ENCODE measurements around the gene ATP6V1F.

Gene ATP6V1F

DNA sequence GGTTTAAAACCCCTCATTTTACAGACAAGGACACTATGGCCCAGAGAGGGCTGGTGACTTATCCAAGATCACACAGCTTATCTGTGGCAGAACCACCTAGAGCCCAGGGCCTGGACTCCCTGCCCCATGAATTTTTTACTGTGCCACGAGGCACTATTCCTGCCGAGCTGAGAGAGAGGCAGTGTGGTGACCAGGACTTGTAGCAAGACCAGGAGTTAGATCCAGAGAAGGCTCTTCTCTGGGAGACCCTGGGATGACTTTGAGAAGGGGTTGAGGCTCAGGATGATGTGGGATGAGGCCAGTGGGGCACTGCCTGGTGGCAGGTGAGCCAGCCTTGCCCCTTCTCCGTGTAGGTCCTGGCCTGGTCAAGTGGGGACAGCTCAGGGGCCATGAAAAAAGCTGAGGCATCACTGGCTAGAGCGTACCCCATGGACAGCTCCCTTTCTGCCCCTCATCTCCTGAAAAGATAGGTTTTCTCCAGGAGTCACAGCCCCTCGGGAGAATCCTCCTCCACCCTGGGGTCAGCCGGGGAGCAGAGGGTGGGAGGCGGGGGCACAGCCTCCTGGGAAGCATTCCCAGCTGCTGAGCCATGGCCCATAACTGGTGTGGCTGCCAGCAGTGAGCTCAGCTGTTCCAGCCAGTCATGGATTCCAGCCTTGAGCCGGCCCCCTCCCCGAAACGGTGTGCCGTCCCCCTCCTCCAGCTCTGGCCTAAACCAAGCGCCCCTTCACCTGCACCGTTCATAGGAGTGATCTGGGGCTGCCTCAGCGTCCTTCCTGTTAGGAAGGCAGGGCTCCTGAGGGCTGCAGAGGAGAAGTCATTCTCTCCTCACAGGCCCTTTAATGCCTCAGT is 26.6 kb upstream of the ATP6V1F start:
- DNase-seq = no peak

DNA sequence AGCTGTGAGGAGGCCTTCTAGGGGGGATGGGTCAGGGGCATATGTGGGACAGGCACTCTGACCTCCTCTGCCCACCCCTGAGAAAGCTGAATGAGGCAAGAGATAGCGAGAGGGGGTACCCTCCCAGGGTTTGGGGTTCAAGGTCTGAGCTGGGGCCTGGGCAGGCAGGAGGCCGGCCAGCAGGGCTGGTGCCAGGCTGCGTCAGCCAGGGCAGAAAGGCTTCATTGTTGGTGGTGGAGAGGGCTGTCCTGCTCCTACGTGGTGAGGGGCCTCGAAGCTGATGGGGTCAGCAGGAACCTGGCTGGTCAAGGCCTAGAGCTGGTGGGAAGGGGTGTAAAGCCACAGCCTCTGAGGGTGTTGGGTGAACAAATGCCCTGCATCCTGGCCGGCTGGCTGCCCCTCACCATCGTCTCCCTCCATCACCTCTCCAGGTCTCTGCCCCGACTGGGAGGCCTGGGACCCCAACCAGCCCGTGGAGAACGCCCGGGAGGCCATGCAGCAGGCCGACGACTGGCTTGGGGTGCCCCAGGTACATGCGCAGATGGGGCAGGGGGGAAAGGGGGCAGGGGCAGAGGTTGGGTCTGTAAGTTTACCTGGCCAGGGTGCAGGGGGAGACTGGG is 25.8 kb upstream of the ATP6V1F start:
- DNase-seq = no peak

DNA sequence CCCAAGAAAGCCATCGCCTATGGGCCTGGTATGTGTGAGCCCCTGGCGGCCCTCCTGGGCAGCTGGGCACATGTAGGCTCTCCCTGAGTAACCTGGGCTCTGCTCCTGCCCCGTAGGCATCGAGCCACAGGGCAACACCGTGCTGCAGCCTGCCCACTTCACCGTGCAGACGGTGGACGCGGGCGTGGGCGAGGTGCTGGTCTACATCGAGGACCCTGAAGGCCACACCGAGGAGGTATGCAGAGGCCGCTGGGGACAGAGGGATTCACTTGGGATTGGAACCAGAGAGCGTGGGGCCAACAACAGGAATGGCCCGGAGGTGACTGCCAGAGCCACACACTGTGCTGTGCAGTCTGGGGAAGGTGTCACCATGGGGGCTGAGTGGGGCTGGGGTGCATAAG is 25.1 kb upstream of the ATP6V1F start:
- DNase-seq = no peak

DNA sequence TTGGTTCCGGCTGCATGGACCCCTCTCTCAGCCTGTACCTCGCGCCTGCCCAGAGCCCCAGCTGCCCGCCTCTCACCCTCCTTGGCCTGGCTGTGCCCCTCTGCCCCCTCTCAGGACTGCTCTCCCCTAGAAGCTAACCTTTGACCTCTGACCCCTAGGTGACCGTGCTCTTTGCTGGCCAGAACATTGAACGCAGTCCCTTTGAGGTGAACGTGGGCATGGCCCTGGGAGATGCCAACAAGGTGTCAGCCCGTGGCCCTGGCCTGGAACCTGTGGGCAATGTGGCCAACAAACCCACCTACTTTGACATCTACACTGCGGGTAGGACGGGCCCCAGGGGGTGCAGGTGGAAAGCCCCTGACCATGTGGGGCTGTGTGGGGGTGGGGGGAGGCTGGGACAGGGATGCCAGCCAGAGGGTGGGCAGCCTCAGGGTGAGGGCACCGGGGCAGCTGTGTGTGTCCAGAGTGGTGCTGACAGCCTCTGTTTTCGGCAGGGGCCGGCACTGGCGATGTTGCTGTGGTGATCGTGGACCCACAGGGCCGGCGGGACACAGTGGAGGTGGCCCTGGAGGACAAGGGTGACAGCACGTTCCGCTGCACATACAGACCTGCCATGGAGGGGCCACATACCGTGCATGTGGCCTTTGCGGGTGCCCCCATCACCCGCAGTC is 24.4 kb upstream of the ATP6V1F start:
- no peak for DNase-seq

DNA sequence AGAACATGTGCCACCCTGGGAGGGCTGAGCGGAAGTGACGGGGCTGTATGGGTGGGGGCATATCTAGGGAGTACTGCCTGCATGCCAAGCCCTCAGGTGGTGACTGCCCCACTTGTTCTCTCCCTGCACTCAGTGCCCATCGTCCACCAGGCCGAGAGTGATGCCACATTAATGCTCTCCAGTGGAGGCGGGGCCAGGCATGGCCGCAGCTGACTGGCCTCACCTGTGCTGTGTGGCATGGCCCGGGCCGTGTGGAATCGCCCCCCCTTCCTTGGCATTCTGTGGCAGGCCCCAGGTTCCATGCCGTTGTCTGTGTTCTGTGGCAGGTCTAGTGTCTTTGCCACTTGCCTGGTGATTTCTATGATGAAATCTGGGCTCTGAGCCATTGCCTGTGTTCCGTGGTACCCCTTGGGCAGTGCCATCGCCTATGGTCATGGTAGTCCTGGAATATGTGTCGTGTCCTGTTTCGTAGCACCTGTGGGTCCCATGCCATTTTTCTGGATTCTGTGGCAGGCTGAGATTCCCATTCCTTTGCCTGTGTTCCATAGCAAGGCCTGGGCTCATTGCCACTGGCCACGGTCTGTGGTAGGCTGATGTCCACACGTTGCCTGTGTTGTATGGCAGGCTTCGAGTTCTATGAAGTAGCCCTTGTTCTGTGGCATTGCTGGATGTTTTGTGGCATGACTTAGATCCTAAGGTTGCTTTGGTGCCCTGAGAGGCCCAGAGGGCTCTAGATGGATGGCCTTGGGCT is 23.5 kb upstream of the ATP6V1F start:
- DNase-seq = no peak

DNA sequence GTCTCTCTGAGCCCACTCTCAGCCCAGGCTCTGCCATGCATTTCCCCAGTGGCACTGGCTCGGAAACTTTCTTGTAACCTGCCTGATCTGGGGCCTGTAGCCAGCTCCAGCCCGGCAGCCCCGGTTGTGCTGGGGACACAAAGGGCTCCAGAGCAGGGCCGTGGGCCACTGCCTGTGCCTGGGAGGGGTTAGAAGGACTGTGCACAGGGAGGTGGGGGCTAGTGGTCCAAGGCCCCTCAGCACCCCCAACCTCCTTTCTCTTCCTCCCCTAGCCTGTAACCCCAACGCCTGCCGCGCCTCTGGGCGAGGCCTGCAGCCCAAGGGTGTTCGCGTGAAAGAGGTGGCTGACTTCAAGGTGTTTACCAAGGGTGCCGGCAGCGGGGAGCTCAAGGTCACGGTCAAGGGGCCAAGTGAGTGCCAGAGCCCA is 22.9 kb upstream of the ATP6V1F start:
- no peak for DNase-seq

DNA sequence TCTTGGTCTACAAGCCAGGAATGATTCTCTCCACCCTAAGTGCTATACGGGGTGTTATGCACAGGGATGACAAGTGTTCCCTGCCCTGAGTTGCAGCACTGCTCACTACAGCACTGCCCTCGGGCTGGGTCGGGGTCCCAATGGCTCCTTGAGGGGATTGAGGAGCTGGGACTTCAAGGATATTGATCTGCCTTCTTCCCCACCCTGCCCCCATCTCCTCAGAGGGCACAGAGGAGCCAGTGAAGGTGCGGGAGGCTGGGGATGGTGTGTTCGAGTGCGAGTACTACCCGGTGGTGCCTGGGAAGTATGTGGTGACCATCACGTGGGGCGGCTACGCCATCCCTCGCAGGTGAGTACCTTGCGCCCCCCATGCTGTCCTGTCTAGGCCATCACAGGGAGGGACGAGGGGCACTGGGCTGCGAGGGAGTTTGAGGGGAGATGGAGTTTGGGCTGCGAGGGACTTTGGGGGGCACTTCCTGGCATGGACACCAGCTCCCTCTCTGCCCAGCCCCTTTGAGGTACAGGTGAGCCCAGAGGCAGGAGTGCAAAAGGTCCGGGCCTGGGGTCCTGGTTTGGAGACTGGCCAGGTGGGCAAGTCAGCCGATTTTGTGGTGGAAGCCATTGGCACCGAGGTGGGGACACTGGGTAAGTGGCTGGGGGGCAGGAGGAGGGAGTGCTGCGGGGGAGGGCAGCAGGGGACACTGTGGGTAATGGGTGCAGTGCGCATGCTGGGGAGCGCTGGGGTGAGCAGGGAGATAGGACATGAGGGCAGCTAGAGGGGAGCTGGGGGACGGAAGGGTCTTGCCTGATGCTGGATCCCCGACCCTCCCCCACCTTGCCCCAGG is 22.1 kb upstream of the ATP6V1F start:
- DNase-seq = no peak

DNA sequence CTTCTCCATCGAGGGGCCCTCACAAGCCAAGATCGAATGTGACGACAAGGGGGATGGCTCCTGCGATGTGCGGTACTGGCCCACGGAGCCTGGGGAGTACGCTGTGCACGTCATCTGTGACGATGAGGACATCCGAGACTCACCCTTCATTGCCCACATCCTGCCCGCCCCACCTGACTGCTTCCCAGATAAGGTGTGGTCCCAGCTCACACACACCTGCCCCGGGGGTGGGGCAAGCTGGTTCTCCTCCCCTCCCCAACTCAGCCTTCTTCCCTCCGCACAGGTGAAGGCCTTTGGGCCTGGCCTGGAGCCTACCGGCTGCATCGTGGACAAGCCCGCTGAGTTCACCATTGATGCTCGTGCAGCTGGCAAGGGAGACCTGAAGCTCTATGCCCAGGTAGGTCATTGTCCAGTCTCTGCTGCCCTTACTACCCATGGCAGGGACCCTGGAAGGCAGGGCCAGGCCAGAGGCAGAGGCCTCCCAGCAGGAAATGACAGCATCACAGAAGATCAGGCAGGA is 21.4 kb upstream of the ATP6V1F start:
- no peak for DNase-seq

DNA sequence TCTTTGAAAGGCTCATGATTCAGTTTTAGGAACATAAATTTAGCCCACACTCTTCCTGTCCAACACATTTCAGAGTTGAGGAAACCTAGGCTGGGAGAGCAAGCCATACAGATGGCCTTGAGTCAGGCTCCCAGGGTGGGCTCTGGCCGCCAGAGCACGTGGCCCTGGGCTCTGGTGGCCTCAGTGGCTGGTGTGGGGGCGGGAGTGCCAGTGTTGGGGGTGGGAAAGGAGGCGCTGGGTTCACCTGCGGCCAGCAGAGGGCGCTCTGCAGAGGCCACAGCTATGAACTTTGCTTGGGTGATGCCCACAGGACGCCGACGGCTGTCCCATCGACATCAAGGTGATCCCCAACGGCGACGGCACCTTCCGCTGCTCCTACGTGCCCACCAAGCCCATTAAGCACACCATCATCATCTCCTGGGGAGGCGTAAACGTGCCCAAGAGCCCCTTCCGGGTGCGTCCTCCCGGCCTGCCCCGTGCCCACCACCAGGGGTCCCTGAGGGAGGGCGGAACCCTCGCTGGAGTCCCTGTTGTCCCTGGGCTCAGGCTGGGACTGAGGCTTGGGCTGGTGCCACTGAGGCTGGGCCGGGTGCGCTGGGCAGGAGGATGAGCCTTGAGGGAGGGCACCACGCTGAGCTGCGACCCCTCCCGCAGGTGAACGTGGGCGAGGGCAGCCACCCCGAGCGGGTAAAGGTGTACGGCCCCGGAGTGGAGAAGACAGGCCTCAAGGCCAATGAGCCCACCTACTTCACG is 20.6 kb upstream of the ATP6V1F start:
- DNase-seq = no peak

DNA sequence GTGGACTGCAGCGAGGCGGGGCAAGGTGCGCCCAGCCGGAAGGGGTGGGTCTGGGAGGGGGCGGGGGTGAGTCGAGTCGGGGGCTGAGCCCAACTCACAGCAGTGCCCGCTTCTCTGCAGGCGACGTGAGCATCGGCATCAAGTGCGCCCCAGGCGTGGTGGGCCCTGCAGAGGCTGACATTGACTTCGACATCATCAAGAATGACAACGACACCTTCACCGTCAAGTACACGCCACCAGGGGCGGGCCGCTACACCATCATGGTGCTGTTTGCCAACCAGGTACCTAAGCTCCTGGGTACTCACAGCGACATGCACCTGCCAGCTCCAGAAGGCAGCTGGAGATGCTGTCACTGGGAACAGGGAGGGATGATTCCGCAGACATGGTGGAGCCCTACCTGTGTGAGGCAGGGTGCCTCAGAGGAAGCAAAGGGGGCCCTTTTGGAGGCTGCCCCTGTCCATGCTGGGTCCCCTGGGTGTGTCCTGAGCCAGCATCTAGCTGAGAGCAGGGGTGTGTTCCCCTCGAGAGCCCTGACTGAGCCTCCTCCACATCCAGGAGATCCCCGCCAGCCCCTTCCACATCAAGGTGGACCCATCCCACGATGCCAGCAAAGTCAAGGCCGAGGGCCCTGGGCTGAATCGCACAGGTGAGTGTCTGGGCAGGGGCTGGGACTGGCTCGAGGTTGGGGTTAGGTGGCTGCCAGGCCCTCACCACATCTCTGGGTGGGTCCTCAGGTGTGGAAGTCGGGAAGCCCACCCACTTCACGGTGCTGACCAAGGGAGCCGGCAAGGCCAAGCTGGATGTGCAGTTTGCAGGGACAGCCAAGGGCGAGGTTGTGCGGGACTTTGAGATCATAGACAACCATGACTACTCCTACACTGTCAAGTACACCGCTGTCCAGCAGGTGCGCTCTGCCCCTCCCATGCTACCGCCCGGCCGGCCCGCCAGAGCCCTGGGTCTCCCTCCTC is 19.7 kb upstream of the ATP6V1F start:
- DNase-seq = no peak

DNA sequence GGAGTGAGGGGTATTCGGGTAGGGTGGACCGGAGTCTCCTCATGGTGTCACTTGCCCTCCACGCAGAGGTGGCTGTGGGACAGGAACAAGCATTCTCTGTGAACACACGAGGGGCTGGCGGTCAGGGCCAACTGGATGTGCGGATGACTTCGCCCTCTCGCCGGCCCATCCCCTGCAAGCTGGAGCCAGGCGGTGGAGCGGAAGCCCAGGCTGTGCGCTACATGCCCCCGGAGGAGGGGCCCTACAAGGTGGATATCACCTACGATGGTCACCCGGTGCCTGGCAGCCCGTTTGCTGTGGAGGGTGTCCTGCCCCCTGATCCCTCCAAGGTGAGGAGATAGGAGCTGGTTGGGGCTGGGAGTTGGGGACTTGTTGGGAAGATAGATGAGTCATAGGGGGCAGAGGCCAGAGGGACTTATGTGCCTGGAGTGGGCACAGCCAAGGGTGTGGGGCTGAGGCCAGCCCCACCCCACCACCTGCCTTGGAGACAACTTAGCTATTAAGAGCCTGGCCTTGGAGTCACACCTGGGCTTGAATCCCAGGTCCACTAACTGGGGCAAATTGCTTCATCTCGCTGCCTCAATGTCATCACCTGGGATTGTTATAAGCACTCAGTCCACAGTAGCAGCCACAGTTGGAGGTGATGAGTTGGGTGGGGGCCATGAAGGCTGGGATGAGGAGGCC is 18.6 kb upstream of the ATP6V1F start:
- no peak for DNase-seq

DNA sequence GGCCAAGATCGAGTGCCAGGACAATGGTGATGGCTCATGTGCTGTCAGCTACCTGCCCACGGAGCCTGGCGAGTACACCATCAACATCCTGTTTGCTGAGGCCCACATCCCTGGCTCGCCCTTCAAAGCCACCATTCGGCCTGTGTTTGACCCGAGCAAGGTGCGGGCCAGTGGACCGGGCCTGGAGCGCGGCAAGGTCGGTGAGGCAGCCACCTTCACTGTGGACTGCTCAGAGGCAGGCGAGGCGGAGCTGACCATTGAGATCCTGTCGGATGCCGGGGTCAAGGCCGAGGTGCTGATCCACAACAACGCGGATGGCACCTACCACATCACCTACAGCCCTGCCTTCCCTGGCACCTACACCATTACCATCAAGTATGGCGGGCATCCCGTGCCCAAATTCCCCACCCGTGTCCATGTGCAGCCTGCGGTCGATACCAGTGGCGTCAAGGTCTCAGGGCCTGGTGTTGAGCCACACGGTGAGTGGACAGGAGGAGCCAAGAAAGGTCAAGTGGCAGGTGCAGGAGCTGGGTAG is 17.8 kb upstream of the ATP6V1F start:
- no peak for DNase-seq

DNA sequence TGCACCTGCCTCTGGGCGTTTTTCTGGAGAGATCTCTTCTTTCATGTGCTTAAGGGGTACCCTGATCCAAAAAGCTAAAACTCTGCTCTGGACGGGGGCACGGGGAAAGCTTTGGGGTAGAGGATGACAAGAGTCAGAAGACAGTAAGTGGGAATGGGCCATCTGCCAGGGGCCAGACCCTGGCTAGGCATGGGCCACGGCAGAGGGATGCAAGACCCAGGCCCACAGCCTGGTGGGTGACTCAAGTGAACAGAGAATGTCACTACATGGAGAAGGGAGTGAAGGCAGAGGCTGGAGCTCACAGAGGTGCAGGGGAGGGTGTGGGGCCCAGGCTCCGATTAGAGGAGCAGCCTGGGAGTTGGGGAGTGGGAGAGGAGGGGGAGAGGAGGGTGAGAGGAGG is 17.2 kb upstream of the ATP6V1F start:
- DNase-seq = no peak

DNA sequence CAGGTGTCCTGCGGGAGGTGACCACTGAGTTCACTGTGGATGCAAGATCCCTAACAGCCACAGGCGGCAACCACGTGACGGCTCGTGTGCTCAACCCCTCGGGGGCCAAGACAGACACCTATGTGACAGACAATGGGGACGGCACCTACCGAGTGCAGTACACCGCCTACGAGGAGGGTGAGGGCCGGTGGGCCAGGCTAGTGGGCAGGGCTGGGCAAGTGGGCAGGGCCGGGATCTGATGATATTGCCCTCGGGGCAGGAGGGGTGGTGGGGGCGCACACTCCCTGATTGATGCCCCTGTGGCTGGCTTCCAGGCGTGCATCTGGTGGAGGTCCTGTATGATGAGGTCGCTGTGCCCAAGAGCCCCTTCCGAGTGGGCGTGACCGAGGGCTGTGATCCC is 16.7 kb upstream of the ATP6V1F start:
- DNase-seq = no peak

DNA sequence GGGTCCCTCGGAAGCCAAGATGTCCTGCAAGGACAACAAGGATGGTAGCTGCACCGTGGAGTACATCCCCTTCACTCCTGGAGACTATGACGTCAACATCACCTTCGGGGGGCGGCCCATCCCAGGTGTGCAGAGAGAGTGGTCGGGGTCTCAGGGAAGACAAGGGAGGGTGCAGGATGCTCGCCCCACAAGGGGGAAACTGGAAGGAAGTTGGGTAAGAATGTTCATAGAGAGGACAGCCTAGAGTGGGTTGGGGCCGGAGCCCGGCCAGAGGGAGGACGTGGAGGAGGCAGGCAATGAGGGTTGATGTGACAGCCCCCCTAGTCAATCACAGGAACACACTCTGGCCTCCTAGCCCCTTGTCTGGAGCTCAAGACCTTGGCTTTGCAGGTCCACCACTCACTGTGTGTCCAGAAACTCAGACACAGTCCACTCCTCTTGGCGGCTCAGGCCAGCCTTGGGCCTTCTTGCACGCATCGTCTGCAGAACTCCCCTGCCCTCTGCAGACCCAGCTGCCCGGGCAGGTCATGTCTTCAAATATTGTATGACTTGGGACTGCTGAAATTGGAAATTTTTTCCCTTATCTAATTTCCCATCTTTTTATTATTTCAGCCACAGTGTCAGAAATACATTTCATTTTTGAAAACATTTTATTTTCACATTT is 15.7 kb upstream of the ATP6V1F start:
- DNase-seq = no peak

DNA sequence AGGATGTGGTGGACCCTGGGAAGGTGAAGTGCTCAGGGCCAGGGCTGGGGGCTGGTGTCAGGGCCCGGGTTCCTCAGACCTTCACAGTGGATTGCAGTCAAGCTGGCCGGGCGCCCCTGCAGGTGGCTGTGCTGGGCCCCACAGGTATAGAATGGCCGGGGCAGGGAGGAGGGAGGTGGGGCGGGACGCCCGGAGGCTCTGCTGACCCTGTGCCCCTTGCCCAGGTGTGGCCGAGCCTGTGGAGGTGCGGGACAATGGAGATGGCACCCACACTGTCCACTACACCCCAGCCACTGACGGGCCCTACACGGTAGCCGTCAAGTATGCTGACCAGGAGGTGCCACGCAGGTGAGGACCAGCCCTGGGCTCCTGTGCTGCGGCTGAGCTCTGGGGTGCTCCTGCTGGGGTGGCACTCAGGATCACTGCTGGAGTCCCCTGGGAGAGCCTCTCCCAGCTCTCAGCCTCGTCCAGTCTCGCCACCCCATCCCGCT is 14.9 kb upstream of the ATP6V1F start:
- no peak for DNase-seq

DNA sequence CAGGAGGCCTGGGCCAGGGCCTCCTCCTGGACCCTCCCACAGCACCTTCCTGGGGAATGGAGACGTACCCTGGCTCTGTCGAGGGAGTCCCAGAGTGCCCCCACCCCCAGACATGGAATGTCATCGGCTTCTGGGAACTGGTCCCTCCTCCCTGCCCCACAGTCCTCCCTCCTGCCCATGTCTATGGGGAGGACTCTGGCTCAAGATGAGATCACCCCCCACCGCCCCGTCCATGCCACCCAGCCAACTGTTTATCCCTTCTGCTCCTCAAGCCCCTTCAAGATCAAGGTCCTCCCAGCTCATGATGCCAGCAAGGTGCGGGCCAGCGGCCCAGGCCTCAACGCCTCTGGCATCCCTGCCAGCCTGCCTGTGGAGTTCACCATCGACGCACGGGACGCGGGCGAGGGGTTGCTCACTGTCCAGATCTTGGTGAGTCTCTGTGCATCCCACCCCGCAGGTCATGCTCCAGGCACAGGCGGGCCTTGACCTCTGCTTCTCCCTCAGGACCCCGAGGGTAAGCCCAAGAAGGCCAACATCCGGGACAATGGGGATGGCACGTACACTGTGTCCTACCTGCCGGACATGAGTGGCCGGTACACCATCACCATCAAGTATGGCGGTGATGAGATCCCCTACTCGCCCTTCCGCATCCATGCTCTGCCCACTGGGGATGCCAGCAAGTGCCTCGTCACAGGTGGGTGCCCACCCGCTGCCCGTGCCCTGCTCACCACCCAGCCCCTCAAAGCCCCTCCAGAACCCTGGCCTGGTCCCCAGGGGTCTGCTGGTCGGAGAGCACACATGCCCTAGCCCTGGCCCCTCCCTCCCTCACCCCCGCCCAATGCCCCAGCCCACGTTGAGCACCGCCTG is 14.1 kb upstream of the ATP6V1F start:
- DNase-seq = no peak

DNA sequence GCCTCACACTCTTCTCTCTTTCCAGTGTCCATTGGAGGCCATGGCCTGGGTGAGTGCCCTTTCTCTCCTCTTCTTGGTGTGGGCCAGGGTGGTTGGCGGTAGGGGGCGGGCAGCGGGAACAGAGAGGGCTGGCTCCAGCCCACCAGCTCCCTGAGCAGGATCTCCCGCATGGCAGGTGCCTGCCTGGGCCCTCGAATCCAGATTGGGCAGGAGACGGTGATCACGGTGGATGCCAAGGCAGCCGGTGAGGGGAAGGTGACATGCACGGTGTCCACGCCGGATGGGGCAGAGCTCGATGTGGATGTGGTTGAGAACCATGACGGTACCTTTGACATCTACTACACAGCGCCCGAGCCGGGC is 13.5 kb upstream of the ATP6V1F start:
- DNase-seq = no peak
